HG02763 (cell line): ENCODE data around the gene PLIN4.

Experiments
- ATAC-seq: cut with Tn5 transposase; IDR thresholded peaks from one replicate; pipeline ENCODE4 v1.9.1; 2021; ENCODE audit warnings: mild to moderate bottlenecking, moderate library complexity; ENCODE audit not compliant: unreplicated experiment

PLIN4 gene

GRCh38 chr19:4457654-4458395 is 60.5 kb downstream of the PLIN4 start, which contains the start of gene UBXN6:
TSS of gene UBXN6 (minus strand) at chr19:4457794. CDS start at chr19:4457697, 97 bp downstream.
- peak; percentile 89 for ATAC-seq

- ATAC-seq = no peak
Measured at GRCh38 chr19:4456843-4457653, 61.2 kb downstream of the PLIN4 start.

- ATAC-seq = no peak
Measured at GRCh38 chr19:4456476-4456842, 61.8 kb downstream of the PLIN4 start.

- ATAC-seq = no peak
Measured at GRCh38 chr19:4455719-4456475, 62.4 kb downstream of the PLIN4 start.

DNA sequence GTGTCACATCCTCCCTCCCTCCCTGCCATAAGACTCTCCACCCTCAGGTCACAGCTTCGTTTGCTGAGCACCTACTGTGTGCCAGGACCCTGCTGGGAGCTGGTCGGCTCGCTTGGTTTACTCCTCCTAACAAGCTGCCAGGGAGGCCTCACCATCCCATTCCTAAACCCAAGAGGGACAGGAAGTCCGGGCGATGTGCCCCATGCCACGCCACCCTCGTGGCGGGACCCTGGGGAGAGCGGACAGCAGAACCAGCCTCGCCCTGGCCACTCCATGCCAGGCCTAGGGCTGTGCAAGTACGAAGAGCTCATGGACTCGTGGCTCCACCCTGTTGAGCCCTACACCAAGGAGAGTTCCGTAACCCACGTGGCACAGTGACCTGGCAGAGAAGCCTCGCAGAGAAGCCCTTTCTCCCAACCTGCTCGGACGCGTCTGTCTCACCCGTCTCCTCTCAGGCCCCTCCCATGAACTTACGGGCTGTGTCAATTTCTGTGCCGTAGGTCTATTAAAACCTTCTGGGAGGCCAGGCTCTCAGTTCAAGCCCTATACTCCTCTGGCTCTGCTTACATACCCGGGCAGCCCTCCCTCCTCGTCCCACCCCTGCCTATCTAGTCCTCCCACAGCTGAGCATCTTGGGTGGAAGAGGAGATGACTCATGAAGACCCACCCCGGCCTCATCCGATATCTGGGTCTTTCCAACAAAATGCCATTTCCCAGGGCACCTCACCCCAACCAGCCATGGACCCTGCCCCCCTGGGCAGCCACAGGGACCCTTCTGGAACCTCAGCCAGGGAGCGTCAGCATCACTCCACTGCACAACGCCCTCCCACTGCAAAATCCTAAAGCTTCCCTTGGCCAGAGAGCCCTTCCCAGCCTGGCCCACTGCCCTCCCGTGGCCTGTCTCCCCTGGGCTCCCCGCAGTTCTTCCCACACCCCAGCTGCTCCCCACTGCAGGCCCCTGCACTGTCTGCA is 63.3 kb downstream of the PLIN4 start:
- ATAC-seq = no peak

DNA sequence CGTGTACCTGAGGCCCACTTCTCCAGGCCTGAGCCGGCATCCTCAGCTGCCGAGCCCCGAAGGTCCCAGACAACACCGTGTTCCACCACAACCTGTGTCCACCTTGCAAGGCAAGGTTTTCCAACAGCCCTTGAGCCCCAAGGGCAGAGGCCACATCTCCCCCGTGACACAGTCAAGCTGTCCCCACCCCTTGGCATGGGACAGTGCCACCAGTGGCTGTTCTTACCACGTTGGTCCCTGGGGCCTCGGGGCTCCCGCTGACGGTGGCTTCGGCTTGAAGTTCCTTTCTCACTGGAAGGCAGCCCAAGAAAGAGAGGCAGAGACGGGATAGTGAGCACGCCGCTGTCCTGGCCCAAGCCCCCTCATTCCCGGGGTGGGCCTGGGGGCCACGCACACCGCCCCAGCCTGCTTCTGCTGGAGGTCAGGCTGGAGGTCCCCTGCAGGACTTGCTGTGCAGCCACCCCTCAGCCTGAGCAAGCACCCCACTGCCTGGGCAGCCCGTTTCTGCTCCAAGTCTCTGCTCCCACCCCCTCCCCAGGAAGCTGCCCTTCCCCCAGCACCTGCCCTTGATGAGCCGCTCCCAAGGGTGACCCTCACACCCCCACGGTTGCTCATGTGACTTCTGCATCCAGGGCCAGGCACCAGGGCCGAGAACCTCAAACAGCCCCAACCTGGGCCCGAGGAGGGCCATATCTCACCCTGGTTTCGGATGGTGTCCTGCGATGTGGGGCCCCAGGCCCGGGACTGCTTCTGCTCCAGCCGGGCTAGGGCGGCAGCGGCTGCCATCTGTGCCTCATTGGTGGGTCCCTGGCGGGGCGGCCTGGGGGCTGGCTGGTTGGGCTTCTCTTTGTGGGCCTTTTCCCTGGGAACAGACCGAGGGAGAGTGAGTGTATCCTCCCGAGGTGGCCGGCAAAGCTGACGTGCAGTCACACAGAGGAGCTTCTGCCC is 64.8 kb downstream of the PLIN4 start:
- ATAC-seq = no peak

- ATAC-seq = no peak
Measured at GRCh38 chr19:4452230-4452990, 65.9 kb downstream of the PLIN4 start.
